ENCODE results near the gene SYNE2.

- TF ChIP-seq CTCF (conservative IDR thresholded peaks at IDR 0.05 in 1 of 2, IDR thresholded peaks at IDR 0.05 in 1 of 2; ENCODE audit: low read depth in 1 of 2, low read length in 2 of 2) (no peak), EZH2 (IDR thresholded peaks at IDR 0.05; ENCODE audit: low read length, missing control alignments) (no peak)
Observed at GRCh38 chr14:64201296-64201695, 348.5 kb downstream of the SYNE2 start.

Data from fibroblast of lung (primary cell).